GM12875 (cell line): ENCODE results near the gene OR5H6.

Experiments
- H3K4me3 ChIP-seq: one replicate; pipeline ENCODE4 v1.5.1; 2011; ENCODE audit warnings: low read depth, low read length, control low read depth
- TF ChIP-seq, protein P1 (sequence below): IDR thresholded peaks from 2 replicates; pipeline ENCODE4 v1.5.1; 2011; ENCODE audit warnings: low read depth, mild to moderate bottlenecking, control low read depth, inconsistent platforms, low read length, moderate library complexity, borderline replicate concordance; ENCODE audit not compliant: insufficient read depth

The OR5H6 gene

DNA sequence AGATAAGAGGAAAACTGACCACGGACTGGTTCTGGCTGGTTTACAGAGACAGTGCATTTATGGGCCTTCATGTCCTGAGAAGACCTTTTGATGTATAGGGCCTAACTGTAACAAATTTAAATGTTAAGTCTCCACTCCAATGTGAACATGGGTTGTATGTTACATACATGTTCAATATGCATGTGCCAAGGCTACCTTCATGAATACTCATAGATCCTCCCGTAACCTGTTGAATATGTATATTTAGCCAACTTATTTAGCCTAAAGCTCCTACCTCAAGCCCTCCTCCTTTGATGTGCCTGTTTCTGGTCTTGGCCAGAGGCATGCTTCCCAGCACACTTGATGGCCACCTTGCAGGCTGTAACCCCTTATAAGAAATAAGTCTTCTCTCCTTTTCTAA, 18.2 kb downstream of the OR5H6 start, which contains the start of gene OR5H2:
TSS of gene OR5H2 (plus strand) at position 301 of the 400 bp plus-strand sequence. CDS start 398 bp downstream, outside the sequence.
- no peak within 1 kb of the TSS for H3K4me3 ChIP-seq
- TF ChIP-seq, protein P1, sequence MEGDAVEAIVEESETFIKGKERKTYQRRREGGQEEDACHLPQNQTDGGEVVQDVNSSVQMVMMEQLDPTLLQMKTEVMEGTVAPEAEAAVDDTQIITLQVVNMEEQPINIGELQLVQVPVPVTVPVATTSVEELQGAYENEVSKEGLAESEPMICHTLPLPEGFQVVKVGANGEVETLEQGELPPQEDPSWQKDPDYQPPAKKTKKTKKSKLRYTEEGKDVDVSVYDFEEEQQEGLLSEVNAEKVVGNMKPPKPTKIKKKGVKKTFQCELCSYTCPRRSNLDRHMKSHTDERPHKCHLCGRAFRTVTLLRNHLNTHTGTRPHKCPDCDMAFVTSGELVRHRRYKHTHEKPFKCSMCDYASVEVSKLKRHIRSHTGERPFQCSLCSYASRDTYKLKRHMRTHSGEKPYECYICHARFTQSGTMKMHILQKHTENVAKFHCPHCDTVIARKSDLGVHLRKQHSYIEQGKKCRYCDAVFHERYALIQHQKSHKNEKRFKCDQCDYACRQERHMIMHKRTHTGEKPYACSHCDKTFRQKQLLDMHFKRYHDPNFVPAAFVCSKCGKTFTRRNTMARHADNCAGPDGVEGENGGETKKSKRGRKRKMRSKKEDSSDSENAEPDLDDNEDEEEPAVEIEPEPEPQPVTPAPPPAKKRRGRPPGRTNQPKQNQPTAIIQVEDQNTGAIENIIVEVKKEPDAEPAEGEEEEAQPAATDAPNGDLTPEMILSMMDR: no peak

DNA sequence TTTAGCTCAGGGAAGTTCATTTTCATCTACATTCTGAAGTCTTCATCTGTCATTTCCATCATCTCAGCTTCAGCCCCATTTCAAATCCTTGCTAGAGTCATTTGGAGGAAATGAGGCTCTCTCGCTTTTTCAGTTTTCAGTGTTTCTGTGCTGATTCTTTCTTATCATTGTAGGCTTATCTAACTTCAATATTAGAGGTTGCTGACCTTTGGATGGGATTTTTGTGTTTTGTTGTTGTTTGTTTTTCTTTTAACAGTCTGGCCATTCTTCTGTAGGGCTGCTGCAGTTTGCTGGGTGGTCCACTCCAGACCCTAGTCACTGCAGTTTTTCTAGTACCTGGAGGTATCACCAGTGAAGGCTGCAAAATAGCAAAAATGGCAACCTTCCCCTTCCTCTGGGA, 26.9 kb downstream of the OR5H6 start:
- TF ChIP-seq, protein P1: no peak
- no peak overlapping the region for H3K4me3 ChIP-seq

DNA sequence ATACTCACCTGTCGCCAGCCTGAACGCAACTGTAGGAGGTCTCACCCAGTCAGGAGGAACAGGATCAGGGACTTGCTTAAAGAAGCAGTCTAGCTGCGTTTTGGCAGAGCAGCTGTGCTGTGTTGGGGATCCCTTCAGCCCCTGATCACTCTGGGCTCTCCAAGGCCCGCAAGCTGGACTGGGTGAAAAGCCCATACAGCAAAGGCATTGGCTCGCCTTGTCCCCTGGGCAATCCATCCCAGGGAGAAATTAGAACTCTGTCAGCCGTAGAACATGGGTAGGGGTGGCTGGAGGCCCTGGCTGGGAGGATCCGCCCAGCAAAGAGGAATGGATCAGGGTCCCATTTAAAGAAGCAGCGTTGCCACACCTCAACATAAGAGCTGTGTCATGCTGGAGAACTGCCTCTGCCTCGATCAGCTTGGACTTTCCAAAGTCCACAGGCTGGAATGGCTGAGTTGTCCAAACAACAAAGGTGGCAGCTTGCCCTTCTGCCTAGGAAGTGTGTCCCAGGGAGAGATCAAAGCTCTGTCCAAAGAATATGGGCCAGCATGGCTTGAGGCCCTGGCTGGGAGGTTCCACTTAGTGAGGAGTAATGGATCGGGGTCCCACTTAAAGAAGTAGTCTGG, 27.4 kb downstream of the OR5H6 start:
- no peak overlapping the region for H3K4me3 ChIP-seq
- TF ChIP-seq, protein P1: no peak
